SK-N-SH (cell line): Measurements from ENCODE around the gene SERTAD2.

Experiments used
- EP300 ChIP-seq, 2 experiments: IDR thresholded peaks; 2 replicates each; pipeline versions ENCODE4 v1.4.0 to v1.6.1; 2012; ENCODE audit warnings: borderline replicate concordance in 1 of 2, low read depth in 1 of 2, low read length in 1 of 2
- MXI1 ChIP-seq: IDR thresholded peaks from 2 replicates; pipeline ENCODE4 v1.6.1; 2012; ENCODE audit warnings: mild to moderate bottlenecking, low read depth, low read length, improper control_type of control experiment
- NRF1 ChIP-seq: IDR thresholded peaks from 2 replicates; pipeline ENCODE4 v1.6.1; 2012; ENCODE audit warnings: low read depth, mild to moderate bottlenecking, low read length
- POLR2AphosphoS5 ChIP-seq: IDR thresholded peaks from 2 replicates; pipeline ENCODE4 v1.6.1; 2012; ENCODE audit warnings: low read depth, low read length
- RFX5 ChIP-seq: IDR thresholded peaks from 2 replicates; pipeline ENCODE4 v1.6.1; 2012; ENCODE audit warnings: mild to moderate bottlenecking, improper control_type of control experiment, low read length
- SIN3A ChIP-seq: IDR thresholded peaks from 2 replicates; pipeline ENCODE4 v1.6.1; 2012; ENCODE audit warnings: low read depth, mild to moderate bottlenecking, low read length, moderate library complexity, borderline replicate concordance
- ZBTB33 ChIP-seq: IDR thresholded peaks from 2 replicates; pipeline ENCODE4 v1.4.0; 2012; ENCODE audit warnings: low read depth, borderline replicate concordance
- TF ChIP-seq, protein P1 (sequence below): fragments of 200-600 bp; sonication (generic); IDR thresholded peaks from 2 replicates; pipeline ENCODE4 v1.6.1; 2017; ENCODE audit warnings: antibody characterized with exemption, mild to moderate bottlenecking, moderate library complexity
- TF ChIP-seq, protein P2 (sequence below): IDR thresholded peaks from 2 replicates; pipeline ENCODE4 v1.6.1; 2012; ENCODE audit warnings: mild to moderate bottlenecking, low read depth, low read length, moderate library complexity

DNA sequence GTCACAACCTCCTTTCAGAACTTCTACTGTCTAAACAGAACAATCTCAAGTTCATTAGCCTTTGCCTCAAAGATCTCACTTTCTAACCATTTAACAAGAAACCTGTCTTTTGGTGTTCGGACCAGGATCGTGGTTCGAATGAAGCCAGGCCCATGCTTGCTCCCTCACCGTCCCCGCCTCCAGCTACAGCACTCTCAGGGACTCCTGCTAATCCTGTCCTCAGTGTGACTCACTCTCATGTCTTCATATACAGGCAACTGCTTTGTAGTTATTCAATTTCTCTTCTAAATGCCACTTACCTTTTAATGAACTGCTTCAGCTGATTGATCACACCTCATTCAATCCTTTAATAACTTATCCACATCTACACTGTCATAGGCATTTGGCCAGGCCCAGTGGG is 15.8 kb downstream of the SERTAD2 start:
- TF ChIP-seq RFX5 (no peak), POLR2AphosphoS5 (no peak), NRF1 (no peak), EP300 (IDR thresholded peaks at IDR 0.05; ENCODE audit: borderline replicate concordance in 1 of 2, low read depth in 1 of 2, low read length in 1 of 2) (no peak), MXI1 (no peak), SIN3A (no peak), ZBTB33 (no peak)
- TF ChIP-seq, protein P1, sequence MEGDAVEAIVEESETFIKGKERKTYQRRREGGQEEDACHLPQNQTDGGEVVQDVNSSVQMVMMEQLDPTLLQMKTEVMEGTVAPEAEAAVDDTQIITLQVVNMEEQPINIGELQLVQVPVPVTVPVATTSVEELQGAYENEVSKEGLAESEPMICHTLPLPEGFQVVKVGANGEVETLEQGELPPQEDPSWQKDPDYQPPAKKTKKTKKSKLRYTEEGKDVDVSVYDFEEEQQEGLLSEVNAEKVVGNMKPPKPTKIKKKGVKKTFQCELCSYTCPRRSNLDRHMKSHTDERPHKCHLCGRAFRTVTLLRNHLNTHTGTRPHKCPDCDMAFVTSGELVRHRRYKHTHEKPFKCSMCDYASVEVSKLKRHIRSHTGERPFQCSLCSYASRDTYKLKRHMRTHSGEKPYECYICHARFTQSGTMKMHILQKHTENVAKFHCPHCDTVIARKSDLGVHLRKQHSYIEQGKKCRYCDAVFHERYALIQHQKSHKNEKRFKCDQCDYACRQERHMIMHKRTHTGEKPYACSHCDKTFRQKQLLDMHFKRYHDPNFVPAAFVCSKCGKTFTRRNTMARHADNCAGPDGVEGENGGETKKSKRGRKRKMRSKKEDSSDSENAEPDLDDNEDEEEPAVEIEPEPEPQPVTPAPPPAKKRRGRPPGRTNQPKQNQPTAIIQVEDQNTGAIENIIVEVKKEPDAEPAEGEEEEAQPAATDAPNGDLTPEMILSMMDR = no peak
- TF ChIP-seq, protein P2, sequence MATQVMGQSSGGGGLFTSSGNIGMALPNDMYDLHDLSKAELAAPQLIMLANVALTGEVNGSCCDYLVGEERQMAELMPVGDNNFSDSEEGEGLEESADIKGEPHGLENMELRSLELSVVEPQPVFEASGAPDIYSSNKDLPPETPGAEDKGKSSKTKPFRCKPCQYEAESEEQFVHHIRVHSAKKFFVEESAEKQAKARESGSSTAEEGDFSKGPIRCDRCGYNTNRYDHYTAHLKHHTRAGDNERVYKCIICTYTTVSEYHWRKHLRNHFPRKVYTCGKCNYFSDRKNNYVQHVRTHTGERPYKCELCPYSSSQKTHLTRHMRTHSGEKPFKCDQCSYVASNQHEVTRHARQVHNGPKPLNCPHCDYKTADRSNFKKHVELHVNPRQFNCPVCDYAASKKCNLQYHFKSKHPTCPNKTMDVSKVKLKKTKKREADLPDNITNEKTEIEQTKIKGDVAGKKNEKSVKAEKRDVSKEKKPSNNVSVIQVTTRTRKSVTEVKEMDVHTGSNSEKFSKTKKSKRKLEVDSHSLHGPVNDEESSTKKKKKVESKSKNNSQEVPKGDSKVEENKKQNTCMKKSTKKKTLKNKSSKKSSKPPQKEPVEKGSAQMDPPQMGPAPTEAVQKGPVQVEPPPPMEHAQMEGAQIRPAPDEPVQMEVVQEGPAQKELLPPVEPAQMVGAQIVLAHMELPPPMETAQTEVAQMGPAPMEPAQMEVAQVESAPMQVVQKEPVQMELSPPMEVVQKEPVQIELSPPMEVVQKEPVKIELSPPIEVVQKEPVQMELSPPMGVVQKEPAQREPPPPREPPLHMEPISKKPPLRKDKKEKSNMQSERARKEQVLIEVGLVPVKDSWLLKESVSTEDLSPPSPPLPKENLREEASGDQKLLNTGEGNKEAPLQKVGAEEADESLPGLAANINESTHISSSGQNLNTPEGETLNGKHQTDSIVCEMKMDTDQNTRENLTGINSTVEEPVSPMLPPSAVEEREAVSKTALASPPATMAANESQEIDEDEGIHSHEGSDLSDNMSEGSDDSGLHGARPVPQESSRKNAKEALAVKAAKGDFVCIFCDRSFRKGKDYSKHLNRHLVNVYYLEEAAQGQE = no peak
